ENCODE measurements around the gene NXN. TPM values are rescaled to one million over a fixed set of nuclear protein-coding genes. Genes with fewer than 3 reads are reported as not detected.
"Not testable (repeated sequence)": the region's sequence is repeated elsewhere in the genome, so short reads cannot be mapped to it uniquely, and the experiment has no call there.

Gene NXN
- total RNA-seq, 3 donors from 2014 or later: 0.18 to 0.49 (median 0.18) TPM

- H3K4me1 Mint-ChIP-seq (ENCODE audit: low read depth): peaks cover 5% of the 10 kb centered on the region
- no peak overlapping the region for H3K4me3 Mint-ChIP-seq
- no peaks in the 10 kb centered on the region for H3K27me3 Mint-ChIP-seq (ENCODE audit: low read depth)
- H3K36me3 Mint-ChIP-seq (ENCODE audit: insufficient read depth): peaks cover 4% of the 10 kb centered on the region
- ATAC-seq: no peak
- H3K9me3 Mint-ChIP-seq: no peaks in the 10 kb centered on the region
- DNase-seq: no peak
These were observed 182.2 kb downstream of the NXN start for GRCh38 chr17:797236-797840.

GRCh38 chr17:796609-797008 is 183.0 kb downstream of the NXN start:
- Mint-ChIP-seq H3K4me1 (ENCODE audit: low read depth) (peaks cover 5% of the 10 kb centered on the region), H3K4me3 (no peak overlapping the region), H3K27me3 (ENCODE audit: low read depth) (no peaks in the 10 kb centered on the region), H3K36me3 (ENCODE audit: insufficient read depth) (peaks cover 6% of the 10 kb centered on the region), H3K9me3 (no peaks in the 10 kb centered on the region)
- DNase-seq (no peak), ATAC-seq (no peak)

DNA sequence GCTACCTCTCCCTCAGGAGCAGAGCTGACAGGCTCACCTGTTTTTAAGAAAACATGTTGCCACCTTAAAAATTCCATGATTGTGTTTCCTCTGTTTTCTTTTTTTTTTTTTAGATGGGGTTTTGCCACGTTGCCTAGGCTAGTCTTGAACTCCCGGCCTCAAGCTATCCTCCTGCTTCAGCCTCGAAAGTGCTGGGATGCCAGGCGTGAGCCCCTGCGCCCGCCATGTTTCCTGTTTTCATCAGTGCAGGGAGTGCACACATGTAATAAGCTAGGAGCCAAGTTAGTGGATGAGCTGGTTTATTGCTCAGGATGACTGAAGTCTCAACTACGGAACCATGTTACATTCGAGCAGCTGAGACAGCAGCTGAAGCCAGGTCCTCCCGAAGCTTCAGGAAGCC is 183.9 kb downstream of the NXN start:
- ATAC-seq: no peak

DNA sequence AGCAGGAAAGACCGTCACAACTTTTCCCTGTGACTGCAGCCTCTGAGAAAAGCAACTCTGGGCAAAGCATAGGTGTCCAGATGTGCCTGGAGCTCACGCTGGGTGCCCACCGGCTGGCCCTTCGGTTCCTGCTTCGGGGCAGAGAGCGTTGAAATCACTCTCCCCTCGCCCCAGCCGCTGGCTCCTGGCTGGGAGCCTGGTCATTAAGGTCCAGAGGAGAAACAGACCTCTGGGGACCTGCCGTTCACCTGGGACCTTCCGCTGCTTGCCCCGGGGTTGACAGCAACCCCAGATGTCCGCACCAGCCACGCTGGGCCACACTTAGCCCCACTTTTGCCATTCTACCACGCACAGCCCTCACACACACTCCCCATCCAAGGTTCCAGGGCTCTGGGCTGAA is 184.3 kb downstream of the NXN start:
- Mint-ChIP-seq H3K27me3 (ENCODE audit: low read depth) (no peaks in the 10 kb centered on the region), H3K36me3 (ENCODE audit: insufficient read depth) (peaks cover 14% of the 10 kb centered on the region), H3K4me1 (ENCODE audit: low read depth) (peaks cover 5% of the 10 kb centered on the region), H3K4me3 (no peak overlapping the region), H3K9me3 (no peaks in the 10 kb centered on the region)
- ATAC-seq (no peak), DNase-seq (no peak)

More for the DNA sequence above, 183.9 kb downstream of the NXN start:
- Mint-ChIP-seq H3K9me3 (no peaks in the 10 kb centered on the region), H3K4me3 (no peak overlapping the region), H3K4me1 (ENCODE audit: low read depth) (peaks cover 5% of the 10 kb centered on the region), H3K36me3 (ENCODE audit: insufficient read depth) (peaks cover 14% of the 10 kb centered on the region), H3K27me3 (ENCODE audit: low read depth) (no peaks in the 10 kb centered on the region)
- no peak for DNase-seq

DNA sequence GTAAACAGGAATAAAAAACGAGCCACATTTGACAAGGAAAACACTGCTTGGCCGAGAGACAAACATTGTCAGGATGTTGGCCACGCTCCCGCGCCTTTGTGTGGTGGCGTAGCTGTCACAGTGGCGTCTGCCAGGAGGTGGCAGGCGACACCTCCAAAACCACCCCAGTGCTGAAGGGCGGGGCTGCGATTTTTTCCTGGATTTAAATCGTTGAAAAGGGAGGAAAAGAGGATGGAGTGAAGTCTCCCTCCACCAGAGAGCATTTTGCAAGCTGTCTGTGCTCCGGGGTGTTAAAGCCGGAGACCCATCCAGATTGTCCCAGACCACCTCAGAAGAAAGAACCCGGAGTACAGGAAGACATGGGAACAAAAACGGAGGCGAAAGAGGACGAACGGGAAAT is 184.7 kb downstream of the NXN start:
- Mint-ChIP-seq H3K27me3 (ENCODE audit: low read depth) (no peaks in the 10 kb centered on the region), H3K4me3 (no peak overlapping the region), H3K36me3 (ENCODE audit: insufficient read depth) (peaks cover 16% of the 10 kb centered on the region), H3K4me1 (ENCODE audit: low read depth) (peaks cover 5% of the 10 kb centered on the region), H3K9me3 (no peaks in the 10 kb centered on the region)
- DNase-seq (peak; percentile 34), ATAC-seq (peak; percentile 66 to 71)

DNA sequence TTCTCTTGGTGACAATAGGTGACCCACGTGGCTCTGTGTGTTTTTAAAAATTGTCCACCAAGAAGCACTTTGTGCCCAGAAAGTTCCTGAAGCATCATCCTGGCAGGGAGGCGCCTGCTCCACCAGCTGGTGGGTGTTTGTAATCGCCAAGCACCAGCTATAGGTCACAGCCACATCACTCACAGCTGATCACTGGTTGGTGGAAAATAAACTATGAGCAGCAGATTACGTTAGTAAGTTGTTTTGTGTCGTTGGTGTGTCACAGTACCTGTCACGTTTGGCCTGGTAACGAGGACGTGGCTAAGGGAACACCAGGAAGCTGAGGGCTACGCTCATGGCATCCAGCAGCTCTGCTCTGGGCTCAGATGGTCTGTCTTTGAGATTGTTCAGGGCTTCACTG is 187.3 kb downstream of the NXN start:
- Mint-ChIP-seq H3K4me1 (ENCODE audit: low read depth) (peaks cover 5% of the 10 kb centered on the region), H3K36me3 (ENCODE audit: insufficient read depth) (peaks cover 23% of the 10 kb centered on the region), H3K4me3 (no peak overlapping the region)

DNA sequence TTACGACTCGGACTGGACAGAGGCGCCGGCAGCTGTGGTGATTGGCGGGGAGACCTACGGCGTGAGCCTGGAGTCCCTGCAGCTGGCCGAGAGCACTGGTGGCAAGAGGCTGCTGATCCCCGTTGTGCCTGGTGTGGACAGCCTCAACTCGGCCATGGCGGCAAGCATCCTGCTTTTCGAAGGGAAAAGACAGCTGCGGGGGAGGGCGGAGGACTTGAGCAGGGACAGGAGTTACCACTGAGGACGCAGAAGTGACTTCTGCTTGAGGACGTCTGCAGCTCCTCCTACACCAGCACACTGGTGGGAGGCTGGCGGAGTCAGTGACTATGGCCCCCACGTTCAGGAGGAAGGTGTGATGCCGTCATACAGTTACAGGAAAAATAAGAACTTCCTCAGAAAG is 187.7 kb downstream of the NXN start:
- no peaks in the 10 kb centered on the region for H3K27me3 Mint-ChIP-seq (ENCODE audit: low read depth)
- no peaks in the 10 kb centered on the region for H3K9me3 Mint-ChIP-seq

More for the DNA sequence above, 187.3 kb downstream of the NXN start:
- Mint-ChIP-seq H3K27me3 (ENCODE audit: low read depth) (no peaks in the 10 kb centered on the region), H3K9me3 (no peaks in the 10 kb centered on the region)
- ATAC-seq: no peak
- no peak for DNase-seq

GRCh38 chr17:790874-791247 is 188.7 kb downstream of the NXN start:
- not testable (repeated sequence) for H3K27me3 Mint-ChIP-seq (ENCODE audit: low read depth); ATAC-seq; H3K4me1 Mint-ChIP-seq (ENCODE audit: low read depth); DNase-seq; H3K9me3 Mint-ChIP-seq; H3K4me3 Mint-ChIP-seq
- peaks cover 25% of the 10 kb centered on the region for H3K36me3 Mint-ChIP-seq (ENCODE audit: insufficient read depth)

More for the DNA sequence above, 187.7 kb downstream of the NXN start:
- DNase-seq (no peak), ATAC-seq (no peak)
- Mint-ChIP-seq H3K4me3 (no peak overlapping the region), H3K4me1 (ENCODE audit: low read depth) (peaks cover 5% of the 10 kb centered on the region), H3K36me3 (ENCODE audit: insufficient read depth) (peaks cover 25% of the 10 kb centered on the region)

GRCh38 chr17:789931-790873 is 189.4 kb downstream of the NXN start:
- not testable (repeated sequence) for H3K9me3 Mint-ChIP-seq; H3K4me1 Mint-ChIP-seq (ENCODE audit: low read depth); H3K4me3 Mint-ChIP-seq; DNase-seq; H3K27me3 Mint-ChIP-seq (ENCODE audit: low read depth)
- H3K36me3 Mint-ChIP-seq (ENCODE audit: insufficient read depth): peaks cover 27% of the 10 kb centered on the region
- ATAC-seq: peak in 1 of 2 donors; percentile 42

DNA sequence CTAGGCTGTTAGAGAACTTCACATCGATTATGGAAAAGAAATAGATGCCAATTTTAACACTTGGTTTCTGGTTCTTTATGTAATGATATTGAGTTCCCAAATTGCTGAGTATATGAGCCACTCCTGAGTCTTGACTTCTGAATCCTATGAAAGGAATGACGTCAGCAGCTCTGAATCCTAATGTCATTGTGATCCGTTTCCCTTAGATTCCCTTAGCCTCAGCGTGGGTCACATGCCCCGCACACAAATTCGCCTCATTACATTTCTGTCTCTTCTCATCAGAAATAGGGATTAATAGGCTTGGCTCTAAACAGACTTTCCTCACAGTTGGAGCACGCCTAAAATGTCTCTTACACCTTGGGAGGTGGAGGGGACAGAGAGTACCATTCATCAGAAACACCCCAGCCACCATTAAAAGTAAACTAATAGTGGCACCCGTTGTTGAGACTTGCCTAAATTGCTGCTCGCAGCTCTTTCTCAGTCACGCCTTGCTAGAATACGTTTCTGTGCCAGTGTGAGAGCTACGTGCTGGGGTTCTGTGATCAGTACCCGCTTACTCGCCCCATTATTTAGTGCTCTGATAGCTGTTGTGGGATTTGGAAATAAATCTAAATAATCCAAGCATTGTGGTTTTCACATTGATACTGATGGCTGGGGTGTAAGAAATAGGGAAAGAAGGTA is 190.3 kb downstream of the NXN start:
- no peaks in the 10 kb centered on the region for H3K27me3 Mint-ChIP-seq (ENCODE audit: low read depth)
- peaks cover 6% of the 10 kb centered on the region for H3K4me1 Mint-ChIP-seq (ENCODE audit: low read depth)
- ATAC-seq (no peak), DNase-seq (no peak)
- no peaks in the 10 kb centered on the region for H3K9me3 Mint-ChIP-seq
- peaks cover 27% of the 10 kb centered on the region for H3K36me3 Mint-ChIP-seq (ENCODE audit: insufficient read depth)
- no peak overlapping the region for H3K4me3 Mint-ChIP-seq

- Mint-ChIP-seq H3K4me1 (ENCODE audit: low read depth) (peaks cover 13% of the 10 kb centered on the region), H3K27me3 (ENCODE audit: low read depth) (no peaks in the 10 kb centered on the region), H3K9me3 (no peaks in the 10 kb centered on the region), H3K36me3 (ENCODE audit: insufficient read depth) (peaks cover 32% of the 10 kb centered on the region), H3K4me3 (no peak overlapping the region)
- DNase-seq: no peak
- no peak for ATAC-seq
These were observed 191.0 kb downstream of the NXN start for GRCh38 chr17:788551-788950.

DNA sequence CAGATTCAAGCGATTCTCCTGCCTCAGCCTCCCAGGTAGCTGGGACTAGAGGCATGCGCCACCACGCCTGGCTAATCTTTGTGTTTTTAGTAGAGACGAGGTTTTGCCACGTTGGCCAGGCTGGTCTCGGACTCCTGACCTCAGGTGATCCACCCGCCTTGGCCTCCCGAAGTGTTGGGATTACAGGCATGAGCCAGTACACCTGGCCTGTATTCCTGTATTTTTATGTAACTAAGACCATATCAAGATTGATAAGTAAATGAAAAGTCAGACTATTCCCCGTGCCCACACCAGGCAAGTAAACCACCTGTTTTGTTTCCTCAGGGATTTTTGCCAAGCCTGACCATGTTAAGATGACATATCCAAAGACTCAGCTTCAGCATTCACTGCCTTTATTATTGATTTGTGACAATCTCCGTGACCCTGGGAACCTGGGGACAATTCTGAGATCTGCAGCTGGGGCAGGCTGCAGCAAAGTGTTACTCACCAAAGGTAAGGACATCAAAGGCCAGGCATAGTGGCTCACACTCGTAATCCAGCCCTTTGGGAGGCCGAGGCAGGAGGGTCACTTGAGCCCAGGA is 191.8 kb downstream of the NXN start:
- Mint-ChIP-seq H3K36me3 (ENCODE audit: insufficient read depth) (peaks cover 31% of the 10 kb centered on the region), H3K4me3 (no peak overlapping the region), H3K9me3 (no peaks in the 10 kb centered on the region), H3K27me3 (ENCODE audit: low read depth) (no peaks in the 10 kb centered on the region), H3K4me1 (ENCODE audit: low read depth) (peaks cover 20% of the 10 kb centered on the region)
- DNase-seq (no peak), ATAC-seq (no peak)

- not testable (repeated sequence) for DNase-seq; H3K9me3 Mint-ChIP-seq; H3K4me3 Mint-ChIP-seq; H3K27me3 Mint-ChIP-seq (ENCODE audit: low read depth); ATAC-seq
- Mint-ChIP-seq H3K36me3 (ENCODE audit: insufficient read depth) (peaks cover 18% of the 10 kb centered on the region), H3K4me1 (ENCODE audit: low read depth) (peaks cover 27% of the 10 kb centered on the region)
These were observed 193.7 kb downstream of the NXN start for GRCh38 chr17:785901-786300.

DNA sequence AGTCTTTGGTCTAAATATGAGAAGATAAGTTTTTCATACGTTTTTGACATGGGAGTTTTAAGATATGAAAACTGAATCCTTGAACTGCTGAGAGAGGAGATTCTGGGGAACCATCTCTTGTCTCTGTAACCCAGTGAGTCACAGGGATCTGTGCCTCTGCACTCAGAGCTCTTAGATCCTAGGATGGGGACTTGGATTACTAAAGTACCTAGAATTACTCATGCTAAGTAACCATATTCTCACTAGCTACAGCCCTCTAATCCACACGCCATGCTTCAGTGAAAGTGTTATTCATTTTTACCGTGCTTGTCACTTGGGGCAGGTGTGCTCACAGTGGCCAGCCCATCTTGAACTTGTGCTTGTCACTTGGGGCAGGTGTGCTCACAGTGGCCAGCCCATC is 195.4 kb downstream of the NXN start:
- no peak for DNase-seq
- Mint-ChIP-seq H3K4me1 (ENCODE audit: low read depth) (peaks cover 31% of the 10 kb centered on the region), H3K27me3 (ENCODE audit: low read depth) (no peaks in the 10 kb centered on the region), H3K4me3 (peak overlapping the region; percentile 97), H3K36me3 (ENCODE audit: insufficient read depth) (peaks cover 12% of the 10 kb centered on the region), H3K9me3 (no peaks in the 10 kb centered on the region)
- ATAC-seq: no peak

All from activated T-cell treated with anti-CD3 and anti-CD28 coated beads, Interleukin-2, amount 50 U/mL, for 4 hours (primary cell).